Large intestine (tissue), 12 donors: ENCODE data around the gene ALS2. TPM values are rescaled to one million over a fixed set of nuclear protein-coding genes. Genes with fewer than 3 reads are reported as not detected.

Experiments
- DNase-seq, 2 donors: peaks; one replicate each; pipeline versions ENCODE4 v3.0.0 to v3.0.0-alpha.2; 2013
- H3K27ac ChIP-seq: one replicate; pipeline ENCODE4 v1.5.1; 2013; ENCODE audit warnings: low read length
- H3K27me3 ChIP-seq: 2 replicates; pipeline ENCODE4 v1.6.1; 2013; ENCODE audit warnings: low read length; ENCODE audit not compliant: control insufficient read depth, insufficient read depth
- H3K36me3 ChIP-seq: 2 replicates; pipeline ENCODE4 v1.6.1; 2013; ENCODE audit warnings: low read length; ENCODE audit not compliant: control insufficient read depth, insufficient read depth
- H3K4me1 ChIP-seq: one replicate; pipeline ENCODE4 v1.6.1; 2013; ENCODE audit warnings: low read length; ENCODE audit not compliant: control insufficient read depth, insufficient read depth
- H3K4me3 ChIP-seq: one replicate; pipeline ENCODE4 v1.5.1; 2013; ENCODE audit warnings: low read length
- H3K9me3 ChIP-seq: one replicate; pipeline ENCODE4 v1.6.1; 2013; ENCODE audit warnings: mild to moderate bottlenecking, low read depth, low read length, moderate library complexity; ENCODE audit not compliant: control insufficient read depth
- WGBS: methylation state at CpG from one replicate; pipeline ENCODE4 v1.1.5; 2013; ENCODE audit warnings: low lambda C conversion rate; ENCODE audit not compliant: insufficient coverage; 5-methylcytosine and 5-hydroxymethylcytosine counted together
- long read RNA-seq, 11 donors: transcript quantifications; one replicate each; lab custom pipeline, GENCODE V29; 2026
- polyA plus RNA-seq: library from polyadenylated mRNA; unstranded; fragments of 120-200 nt; gene quantifications from one replicate; pipeline ENCODE4 v1.2.1, GENCODE V29; 2013

Gene ALS2
- 29.8 TPM for polyA plus RNA-seq
- long read RNA-seq, donor 1, partial matches to known transcripts: 0 of 2 reads
- long read RNA-seq, donor 1, other reads (novel, unspliced or antisense): 0 of 2 reads
- long read RNA-seq, donor 2, partial matches to known transcripts: 0 of 2 reads
- long read RNA-seq, donor 2, other reads (novel, unspliced or antisense): 0 of 2 reads
- long read RNA-seq, donor 3: 0 reads
- long read RNA-seq, donor 4, partial matches to known transcripts: 0 of 1 reads
- long read RNA-seq, donor 4, other reads (novel, unspliced or antisense): 0 of 1 reads
- long read RNA-seq, donor 5, partial matches to known transcripts: 0 of 1 reads
- long read RNA-seq, donor 5, other reads (novel, unspliced or antisense): 0 of 1 reads
- long read RNA-seq, donor 6, partial matches to known transcripts: 0 of 4 reads
- long read RNA-seq, donor 6, other reads (novel, unspliced or antisense): 0 of 4 reads
- long read RNA-seq, donor 7, partial matches to known transcripts: 0 of 1 reads
- long read RNA-seq, donor 7, other reads (novel, unspliced or antisense): 0 of 1 reads
- long read RNA-seq, donor 8, partial matches to known transcripts: 12 of 15 reads
- long read RNA-seq, donor 8, other reads (novel, unspliced or antisense): 0 of 15 reads
- long read RNA-seq, donor 9, full-length matches to known transcripts: 3 of 3 reads
- long read RNA-seq, donor 9, partial matches to known transcripts: 0 of 3 reads
- long read RNA-seq, donor 9, other reads (novel, unspliced or antisense): 0 of 3 reads
- long read RNA-seq, donor 10, full-length matches to known transcripts: 3 of 3 reads
- long read RNA-seq, donor 10, partial matches to known transcripts: 0 of 3 reads
- long read RNA-seq, donor 10, other reads (novel, unspliced or antisense): 0 of 3 reads
- long read RNA-seq, donor 11, partial matches to known transcripts: 0 of 3 reads
- long read RNA-seq, donor 11, other reads (novel, unspliced or antisense): 0 of 3 reads

DNA sequence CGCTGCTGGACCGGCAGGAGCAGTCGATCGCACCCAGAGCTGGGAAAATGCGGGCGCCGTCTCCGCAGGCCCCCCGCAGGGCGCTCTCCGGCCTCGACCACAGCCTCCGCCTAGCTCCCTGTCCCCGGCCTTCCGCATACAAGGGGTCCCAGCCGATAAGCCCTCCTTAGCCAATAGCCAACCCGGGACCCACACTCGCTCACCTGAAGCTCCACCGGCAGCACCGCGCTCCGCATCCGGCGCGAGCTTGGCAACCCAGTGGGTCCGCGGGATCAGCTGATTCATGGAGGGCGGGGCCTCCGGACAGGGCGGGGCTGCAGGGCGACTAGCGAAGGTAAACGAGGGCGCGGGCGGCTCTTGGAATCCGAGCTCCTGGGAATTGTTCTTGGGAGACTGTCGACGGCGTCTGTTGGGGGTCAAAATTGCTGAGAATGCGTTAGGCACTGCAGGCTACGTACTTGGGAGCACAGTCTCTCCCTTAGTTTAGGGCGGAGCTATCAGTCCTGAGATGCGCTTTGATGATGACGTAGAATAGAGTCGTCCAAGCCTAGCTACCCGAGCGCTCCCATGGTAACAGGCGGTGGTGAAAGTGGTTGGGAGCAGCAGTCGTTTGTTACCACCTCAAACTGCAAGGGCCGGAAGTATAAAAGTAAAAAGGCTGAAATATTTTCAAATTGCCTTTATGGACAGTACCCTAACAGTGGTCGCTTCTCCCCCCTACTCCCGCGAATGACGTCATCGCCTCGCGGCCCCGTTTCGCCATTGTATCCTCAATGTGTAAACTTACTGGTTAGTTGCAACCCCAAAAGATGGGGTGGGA, at the start of gene ALS2:
Gene ALS2 (minus strand): TSS at position 260 of the 820 bp plus-strand sequence. CDS start 12,048 bp downstream, outside the sequence.
- peak within 1 kb of the TSS; percentile 91 for H3K27ac ChIP-seq
- no peaks in the 10 kb centered on the region for H3K36me3 ChIP-seq
- WGBS: no CpG with 5 or more reads among the region's 60 CpGs
- peak within 1 kb of the TSS; percentile 83 for H3K4me3 ChIP-seq
- peaks cover 24% of the 10 kb centered on the region for H3K4me1 ChIP-seq
- no peaks in the 10 kb centered on the region for H3K27me3 ChIP-seq
- peak; percentile 98 to 100 for DNase-seq
- H3K9me3 ChIP-seq: no peaks in the 10 kb centered on the region

DNA sequence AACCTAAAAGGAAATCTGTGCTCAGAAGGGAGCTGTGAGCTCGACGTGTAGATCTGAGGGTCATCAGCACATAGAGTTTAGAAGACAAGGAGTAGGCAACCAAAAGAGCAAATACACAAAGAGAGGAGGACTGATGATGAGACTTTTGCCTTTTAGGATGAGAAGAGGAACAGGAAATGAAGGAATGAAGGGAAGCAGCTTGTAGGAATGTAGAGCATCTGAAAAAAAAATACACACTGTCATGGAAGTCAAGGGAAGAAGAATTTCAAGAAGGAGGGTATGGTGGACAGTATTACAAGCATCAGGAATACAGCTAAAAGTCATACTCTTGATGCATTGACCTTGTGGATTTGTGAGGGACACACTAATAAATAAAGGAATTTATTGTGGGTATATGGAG, 47.5 kb upstream of the ALS2 start:
- no peak for DNase-seq
- H3K9me3 ChIP-seq: no peaks in the 10 kb centered on the region
- 70% methylated on average over 2 of the region's 2 CpGs for WGBS

DNA sequence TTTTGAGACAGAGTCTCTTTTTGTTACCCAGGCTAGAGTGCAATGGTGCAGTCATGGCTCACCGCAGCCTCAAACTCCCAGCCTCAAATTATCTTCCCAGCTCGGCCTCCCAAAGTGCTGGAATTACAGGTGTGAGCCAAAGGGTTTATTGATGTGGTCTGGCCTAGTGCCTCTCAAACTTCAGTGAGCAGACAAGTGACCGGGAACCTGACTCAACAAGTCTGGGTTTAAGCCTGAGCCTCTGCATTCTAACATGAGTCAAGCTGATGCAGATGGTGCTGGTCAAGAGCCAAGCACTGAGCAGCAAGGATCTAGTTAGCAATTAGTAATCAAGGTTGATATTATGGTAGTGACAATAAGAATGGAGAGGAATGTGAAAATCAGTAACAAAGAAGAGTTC, 46.9 kb upstream of the ALS2 start:
- H3K36me3 ChIP-seq: no peaks in the 10 kb centered on the region

More for the DNA sequence above, 47.5 kb upstream of the ALS2 start:
- Histone ChIP-seq H3K27me3 (no peaks in the 10 kb centered on the region), H3K36me3 (no peaks in the 10 kb centered on the region), H3K27ac (no peak overlapping the region), H3K4me3 (no peak overlapping the region), H3K4me1 (no peaks in the 10 kb centered on the region)

DNA sequence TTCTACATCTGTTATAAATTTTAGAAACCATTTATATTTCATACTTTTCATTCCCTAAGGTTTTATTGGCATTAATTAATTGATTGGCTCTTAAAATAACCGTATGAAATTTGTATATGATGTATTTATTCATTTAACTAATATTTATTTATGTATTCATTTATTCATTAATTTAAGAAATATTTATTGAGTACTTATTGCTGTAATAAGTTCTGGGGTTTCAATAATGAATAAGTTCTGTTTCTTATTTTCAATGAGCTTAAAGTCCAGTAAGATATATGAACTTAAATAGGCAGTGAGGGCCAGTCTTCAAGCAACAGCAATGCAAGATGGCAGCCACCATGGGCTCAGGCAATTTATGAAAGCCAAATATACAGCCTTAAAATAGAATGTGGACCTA, 43.5 kb upstream of the ALS2 start:
- no peak overlapping the region for H3K27ac ChIP-seq
- no peak overlapping the region for H3K4me3 ChIP-seq
- DNase-seq: no peak
- no peaks in the 10 kb centered on the region for H3K4me1 ChIP-seq
- H3K9me3 ChIP-seq: no peaks in the 10 kb centered on the region
- no peaks in the 10 kb centered on the region for H3K27me3 ChIP-seq
- no peaks in the 10 kb centered on the region for H3K36me3 ChIP-seq
- WGBS: 83% methylated on average over 1 of the region's 1 CpG

More for the DNA sequence above, 46.9 kb upstream of the ALS2 start:
- no peaks in the 10 kb centered on the region for H3K4me1 ChIP-seq
- H3K27ac ChIP-seq: no peak overlapping the region
- H3K4me3 ChIP-seq: no peak overlapping the region
- 100% methylated on average over 1 of the region's 3 CpGs for WGBS
- H3K9me3 ChIP-seq: no peaks in the 10 kb centered on the region
- no peak for DNase-seq
- no peaks in the 10 kb centered on the region for H3K27me3 ChIP-seq

DNA sequence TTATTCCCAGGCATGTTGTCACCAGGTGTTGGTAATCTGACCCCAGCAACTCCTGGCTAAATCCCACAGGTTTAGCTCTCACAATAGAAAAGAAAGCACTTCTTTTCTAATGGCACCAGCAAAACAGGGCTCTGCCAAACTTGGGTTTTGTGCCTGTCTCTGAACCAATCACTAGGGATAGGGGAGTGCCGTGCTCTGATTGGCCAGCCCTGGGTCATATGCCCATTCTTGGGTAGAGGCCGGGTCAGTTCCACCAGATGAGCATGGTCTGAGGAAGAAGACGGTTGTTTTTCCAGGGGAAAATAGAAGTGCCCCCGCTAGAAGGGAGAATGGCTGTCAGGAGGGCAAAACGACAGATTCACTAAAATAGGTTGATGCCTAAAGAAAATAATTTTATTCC, 40.3 kb upstream of the ALS2 start:
- no peaks in the 10 kb centered on the region for H3K9me3 ChIP-seq
- H3K36me3 ChIP-seq: no peaks in the 10 kb centered on the region
- no peaks in the 10 kb centered on the region for H3K27me3 ChIP-seq
- no peaks in the 10 kb centered on the region for H3K4me1 ChIP-seq
- H3K4me3 ChIP-seq: no peak overlapping the region
- H3K27ac ChIP-seq: no peak overlapping the region
- WGBS: 100% methylated on average over 2 of the region's 5 CpGs
- DNase-seq: no peak

DNA sequence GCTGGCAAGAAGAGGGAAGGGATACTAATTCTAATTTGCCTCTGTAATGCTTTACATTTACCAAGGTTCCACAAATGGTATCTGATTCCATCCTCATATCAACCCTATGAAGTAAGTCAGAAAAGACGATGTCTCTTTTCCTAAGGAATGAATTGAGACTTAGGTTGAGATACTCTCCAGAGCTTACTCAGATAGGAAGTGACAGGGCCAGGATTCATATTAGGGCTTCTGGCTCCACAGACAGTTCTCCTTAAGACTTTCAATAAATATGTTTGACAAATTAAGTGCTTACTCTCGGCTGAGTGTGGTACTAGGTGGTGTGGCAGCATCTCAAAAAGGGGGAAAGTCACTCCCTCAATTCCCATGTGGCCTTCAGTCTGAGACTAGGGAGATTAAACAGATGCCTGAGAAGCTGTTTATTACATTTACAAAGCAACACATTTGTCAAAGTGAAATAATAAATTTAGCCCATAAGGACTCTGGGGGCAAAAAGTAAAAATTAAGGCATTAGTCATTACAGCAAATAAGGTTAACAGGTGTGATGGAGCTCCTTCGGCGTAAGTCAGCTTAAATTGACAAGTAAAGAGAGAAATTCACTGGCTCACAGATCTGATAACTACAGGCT, 39.8 kb upstream of the ALS2 start:
- no CpG with 5 or more reads among the region's 4 CpGs for WGBS
- Histone ChIP-seq H3K27ac (no peak overlapping the region), H3K36me3 (no peaks in the 10 kb centered on the region), H3K27me3 (no peaks in the 10 kb centered on the region), H3K4me3 (no peak overlapping the region), H3K4me1 (no peaks in the 10 kb centered on the region), H3K9me3 (no peaks in the 10 kb centered on the region)
- DNase-seq: no peak

DNA sequence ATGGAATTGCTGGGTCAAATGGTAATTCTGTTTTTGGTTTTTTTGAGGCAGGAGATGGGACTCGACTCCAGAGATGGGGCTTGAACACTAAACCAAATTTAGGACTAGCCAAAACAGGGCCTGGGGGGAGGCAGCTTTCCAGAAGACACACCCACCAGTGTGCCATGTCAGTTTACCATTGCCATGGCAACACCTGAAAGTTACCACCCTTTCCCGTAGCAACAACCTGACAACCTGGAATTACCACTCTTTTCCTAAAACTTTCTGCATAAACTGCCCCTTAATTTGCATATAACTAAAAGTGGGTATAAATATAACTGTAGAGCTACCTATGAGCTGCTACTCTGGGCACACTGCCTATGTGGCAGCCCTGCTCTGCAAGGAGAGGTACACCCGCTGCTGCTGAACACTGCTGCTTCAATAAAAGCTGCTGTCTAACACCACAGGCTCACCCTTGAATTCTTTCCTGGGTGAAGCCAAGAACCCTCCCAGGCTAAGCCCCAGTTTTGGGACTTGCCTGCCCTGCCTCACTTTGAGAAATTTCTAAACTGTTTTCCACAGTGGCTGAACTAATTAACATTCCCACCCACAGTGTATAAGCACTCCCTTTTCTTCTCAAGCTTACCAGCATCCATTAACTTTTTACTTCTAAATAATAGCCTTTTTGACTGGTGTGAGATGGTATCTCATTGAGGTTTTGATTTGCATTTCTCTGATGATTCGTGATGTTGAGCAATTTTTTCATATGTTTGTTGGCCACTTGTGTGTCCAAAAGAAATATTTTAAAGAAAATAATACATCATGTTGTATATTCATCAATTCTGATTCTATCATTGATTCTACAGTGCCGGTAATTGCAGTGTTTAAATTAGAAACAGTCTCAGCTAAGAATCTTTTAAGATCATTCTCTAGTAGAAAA, 36.2 kb upstream of the ALS2 start:
- no peaks in the 10 kb centered on the region for H3K4me1 ChIP-seq
- 89% methylated on average over 1 of the region's 5 CpGs for WGBS
- no peak overlapping the region for H3K4me3 ChIP-seq
- DNase-seq: no peak
- no peaks in the 10 kb centered on the region for H3K27me3 ChIP-seq
- no peaks in the 10 kb centered on the region for H3K9me3 ChIP-seq
- H3K27ac ChIP-seq: no peak overlapping the region
- H3K36me3 ChIP-seq: no peaks in the 10 kb centered on the region

DNA sequence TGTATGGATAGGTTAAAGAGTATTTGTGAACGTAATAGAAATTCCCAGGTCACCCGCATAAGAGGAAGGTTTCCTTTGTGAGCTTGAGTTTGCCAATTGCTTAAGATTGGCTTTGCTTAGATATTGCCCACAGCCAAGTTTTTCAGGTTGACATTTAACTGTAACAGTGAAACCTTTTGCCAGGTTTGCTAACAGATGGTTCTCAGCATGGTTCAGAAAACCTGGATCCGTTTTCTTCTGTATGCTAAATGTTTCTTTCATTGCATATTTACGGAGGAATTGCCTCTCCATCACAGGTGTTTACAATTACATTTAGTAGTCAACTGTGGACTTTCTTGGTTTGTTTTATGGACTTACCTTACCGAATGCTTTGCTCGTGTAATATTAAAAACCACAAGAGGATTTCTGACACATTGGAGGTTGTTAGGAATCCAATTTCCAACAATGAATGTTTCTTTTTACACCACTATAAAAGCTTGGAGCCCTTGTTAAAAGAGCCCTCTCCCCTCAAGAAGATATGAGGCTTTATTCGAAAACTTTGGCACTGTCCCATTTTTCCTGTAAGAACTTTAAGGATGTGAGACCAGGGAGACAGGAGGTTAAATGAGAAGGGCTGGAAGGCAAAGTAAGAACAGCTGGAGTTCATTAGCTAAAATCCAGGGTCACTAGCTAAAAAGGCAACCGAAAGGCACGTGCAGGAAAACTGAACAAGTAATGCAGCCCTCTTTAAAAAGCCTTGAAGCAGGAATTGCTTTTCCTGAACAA, 33.4 kb upstream of the ALS2 start:
- Histone ChIP-seq H3K36me3 (no peaks in the 10 kb centered on the region), H3K27ac (no peak overlapping the region), H3K9me3 (no peaks in the 10 kb centered on the region), H3K27me3 (no peaks in the 10 kb centered on the region), H3K4me1 (no peaks in the 10 kb centered on the region), H3K4me3 (no peak overlapping the region)
- WGBS: no CpG with 5 or more reads among the region's 9 CpGs
- DNase-seq: no peak
